Retinal pigment epithelial cell (primary cell): Measurements from ENCODE around the gene QRFP.

Source experiments
- DNase-seq: peaks from one replicate; pipeline ENCODE4 v3.0.0-alpha.2; 2010; ENCODE audit warnings: low read depth
- H3K4me3 ChIP-seq: 2 replicates; pipeline ENCODE4 v1.5.1; 2011; ENCODE audit warnings: mild to moderate bottlenecking, low read length, control low read depth, moderate library complexity
- CTCF ChIP-seq: conservative IDR thresholded peaks from 2 replicates; pipeline ENCODE4 v1.5.1; 2011; ENCODE audit warnings: low read depth, low read length, control low read depth, inconsistent platforms

The QRFP gene, protein sequence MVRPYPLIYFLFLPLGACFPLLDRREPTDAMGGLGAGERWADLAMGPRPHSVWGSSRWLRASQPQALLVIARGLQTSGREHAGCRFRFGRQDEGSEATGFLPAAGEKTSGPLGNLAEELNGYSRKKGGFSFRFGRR

GRCh38 chr9:130896233-130897014 is at the start of gene QRFP:
QRFP (minus strand) TSS chr9:130896812; CDS start chr9:130893838, 2,974 bp downstream.
- no peak within 1 kb of the TSS for H3K4me3 ChIP-seq
- TF ChIP-seq CTCF, result no peak
- DNase-seq, result no peak

DNA sequence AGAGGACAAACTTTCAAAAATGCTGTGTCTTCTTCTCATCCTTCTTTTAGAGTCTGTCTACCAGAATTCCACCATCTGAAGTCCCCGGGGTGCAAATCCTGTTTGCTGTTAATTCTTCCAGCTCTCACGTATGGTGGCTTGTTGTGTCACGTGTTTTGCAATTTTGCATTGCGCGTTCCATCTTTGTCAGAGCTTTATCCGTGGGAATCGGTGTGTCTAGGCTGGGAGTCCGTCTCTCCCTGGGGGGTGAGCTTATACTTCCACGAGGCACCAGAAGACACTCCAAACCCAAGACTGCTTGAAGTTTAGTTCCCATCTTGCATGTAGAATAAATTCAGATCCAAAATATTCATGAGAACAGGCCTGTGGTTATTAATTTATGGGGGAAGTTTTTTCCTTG is 48.6 kb upstream of the QRFP start:
- DNase-seq, result no peak
- H3K4me3 ChIP-seq, result no peak overlapping the region
- no peak for TF ChIP-seq CTCF

DNA sequence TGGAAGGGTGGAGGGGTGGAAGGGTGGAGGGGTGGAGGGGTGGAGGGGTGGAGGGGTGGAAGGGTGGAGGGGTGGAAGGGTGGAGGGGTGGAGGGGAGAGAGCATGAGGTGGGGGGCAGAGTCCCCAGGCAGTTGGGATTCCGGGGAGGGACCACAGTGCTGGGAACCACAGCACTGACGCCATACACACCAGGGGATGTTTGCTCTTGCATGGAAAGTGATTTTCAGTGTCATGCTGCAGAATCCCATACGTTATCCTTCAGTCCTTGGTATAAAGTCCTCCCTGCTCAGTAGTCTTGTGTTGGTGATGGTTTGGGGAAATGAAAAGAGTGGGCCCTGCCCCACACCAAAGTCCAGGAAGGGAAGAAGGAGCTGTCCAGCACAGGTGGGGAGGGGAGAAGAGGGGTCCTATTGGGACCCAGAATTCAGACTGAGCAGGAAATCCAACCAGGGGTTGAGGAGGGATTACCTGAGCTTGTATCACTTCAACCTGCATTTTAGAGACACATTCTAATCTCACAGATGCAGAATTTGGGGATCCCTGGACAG is 48.0 kb upstream of the QRFP start:
- no peak for DNase-seq
- H3K4me3 ChIP-seq, result no peak overlapping the region
- no peak for TF ChIP-seq CTCF

DNA sequence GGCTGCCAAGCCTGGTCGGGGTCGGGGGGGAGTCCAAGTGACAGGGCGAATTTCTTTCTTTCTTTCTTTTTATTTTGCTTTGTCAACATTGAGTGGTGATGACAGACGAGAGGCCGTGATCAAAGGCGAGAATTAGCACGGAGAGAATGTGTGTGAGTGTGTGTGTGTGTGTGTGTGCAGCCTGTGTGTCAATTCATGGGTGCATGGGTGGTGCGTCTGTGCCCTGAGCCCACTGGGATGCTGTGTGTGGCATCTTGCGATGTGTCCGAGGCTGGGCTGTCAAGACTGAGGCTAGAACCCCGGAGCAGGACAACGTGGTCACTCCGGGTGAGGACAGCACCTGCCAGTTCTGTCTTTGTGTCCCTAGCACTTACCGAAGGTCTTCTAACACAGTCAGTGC is 47.2 kb upstream of the QRFP start:
- no peak for DNase-seq
- TF ChIP-seq CTCF, result no peak
- H3K4me3 ChIP-seq, result no peak overlapping the region

GRCh38 chr9:130943221-130943620 is 46.6 kb upstream of the QRFP start:
- no peak for DNase-seq
- TF ChIP-seq CTCF, result no peak
- no peak overlapping the region for H3K4me3 ChIP-seq

DNA sequence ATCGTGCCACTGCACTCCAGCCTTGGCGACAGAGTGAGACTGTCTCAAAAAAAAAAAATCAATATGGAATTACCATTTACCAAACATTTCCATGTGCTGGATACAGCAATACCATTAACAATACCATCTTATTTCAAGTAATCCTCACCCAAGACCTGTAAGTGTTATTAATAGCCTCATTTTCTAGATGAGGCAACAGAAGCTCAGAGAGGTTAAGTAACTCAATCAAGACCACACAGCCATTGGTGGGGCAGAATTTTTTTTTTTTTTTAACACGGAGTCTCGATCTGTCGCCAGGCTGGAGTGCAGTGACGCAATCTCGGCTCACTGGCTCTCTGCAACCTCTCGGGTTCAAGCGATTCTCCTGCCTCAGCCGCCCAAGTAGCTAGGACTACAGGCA is 46.1 kb upstream of the QRFP start:
- no peak overlapping the region for H3K4me3 ChIP-seq
- TF ChIP-seq CTCF, result no peak
- DNase-seq, result no peak

GRCh38 chr9:130942084-130942483 is 45.5 kb upstream of the QRFP start:
- TF ChIP-seq CTCF, result no peak
- DNase-seq, result no peak
- no peak overlapping the region for H3K4me3 ChIP-seq
